HG03103 (cell line): ENCODE measurements around the gene TMEM212.
A peak's percentile ranks its signal among the peaks of the same experiment; 100 is the strongest.

Experiments used
- ATAC-seq: cut with Tn5 transposase; IDR thresholded peaks from one replicate; pipeline ENCODE4 v1.9.1; 2021; ENCODE audit warnings: low read depth; ENCODE audit not compliant: unreplicated experiment

Gene TMEM212

DNA sequence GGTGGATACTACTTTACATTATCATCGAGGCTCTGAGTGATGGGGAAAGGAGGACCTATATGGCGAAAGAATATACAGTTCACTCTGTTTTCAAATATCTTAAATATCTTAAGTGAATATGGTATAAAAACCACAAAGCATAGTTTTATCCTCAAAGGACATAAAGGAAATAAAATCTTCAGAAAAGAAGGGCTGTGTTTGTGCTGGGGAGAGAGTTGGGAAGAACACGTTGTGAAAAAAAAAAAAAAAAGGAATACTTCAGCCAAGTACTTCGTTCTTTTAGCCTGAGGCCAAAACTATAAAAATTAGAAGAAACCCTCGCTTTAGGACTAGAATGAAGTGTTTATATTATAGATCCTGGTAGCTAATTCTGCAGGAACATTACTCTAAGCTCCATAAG is 10.2 kb upstream of the TMEM212 start:
- ATAC-seq = no peak

DNA sequence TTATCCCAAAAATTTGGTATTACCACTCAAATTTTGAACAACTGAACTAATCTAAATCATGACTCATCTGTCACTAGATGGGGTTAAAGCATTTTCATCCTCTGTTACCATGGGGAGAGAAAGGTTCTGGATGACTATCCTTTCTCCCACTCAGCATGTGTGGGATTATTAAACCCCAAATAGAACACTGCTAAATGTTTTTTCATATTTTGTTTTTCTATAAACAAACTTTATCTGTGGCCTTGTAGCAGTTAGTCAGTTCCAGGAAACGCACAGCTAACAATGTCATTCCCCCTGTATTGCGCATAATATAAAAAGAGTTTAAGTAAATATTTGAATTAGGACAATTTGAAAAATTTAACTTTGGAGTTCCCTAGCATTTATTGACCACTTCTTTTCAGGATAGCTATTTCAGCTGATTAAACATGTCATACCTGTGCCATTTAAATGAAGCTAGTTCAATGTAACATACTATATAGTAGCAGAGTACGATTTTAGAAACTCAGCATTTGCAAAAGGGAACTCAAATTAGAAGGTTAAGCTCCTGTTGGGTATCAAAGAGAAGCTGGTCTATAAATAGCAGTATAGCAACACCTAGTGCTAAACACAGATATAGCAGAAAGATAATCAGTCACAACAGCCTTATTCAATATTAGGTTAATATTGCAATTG is 9.2 kb upstream of the TMEM212 start:
- peak; percentile 67 for ATAC-seq

DNA sequence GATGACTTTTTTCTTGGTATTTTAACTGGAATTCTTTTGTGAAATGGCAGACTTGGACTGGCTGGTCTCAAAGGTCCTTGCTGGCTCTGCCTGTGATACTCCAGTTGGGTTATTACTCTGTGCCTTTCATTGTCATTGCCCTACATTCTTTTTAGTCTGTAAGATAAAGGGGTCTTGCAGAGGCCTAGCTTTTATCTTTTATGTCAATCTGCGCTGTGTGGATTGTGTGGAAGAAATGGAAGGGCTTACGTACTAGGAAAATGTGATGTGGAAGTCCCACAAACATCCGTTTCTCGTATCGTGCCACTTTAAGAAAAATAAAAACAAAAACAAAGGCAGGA is 8.7 kb upstream of the TMEM212 start:
- no peak for ATAC-seq

DNA sequence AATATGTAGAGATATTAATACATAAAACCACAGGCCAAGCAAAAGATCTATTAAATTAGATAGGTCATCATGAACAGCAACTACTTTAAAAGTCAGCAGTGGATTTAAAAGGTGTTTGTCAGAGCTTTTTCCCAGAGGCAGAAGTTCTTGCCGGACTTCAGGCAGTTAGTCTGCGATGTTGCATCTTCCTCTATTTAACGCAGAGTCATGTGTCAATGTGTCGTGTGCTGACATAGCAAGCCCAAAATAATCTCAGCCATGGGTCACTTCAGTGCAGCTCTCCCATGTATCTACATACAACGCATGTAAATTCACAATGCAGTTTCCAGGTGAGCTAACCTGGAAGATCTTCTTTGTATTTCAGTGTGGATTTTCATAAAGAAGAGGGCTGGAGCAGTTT is 8.0 kb upstream of the TMEM212 start:
- no peak for ATAC-seq

GRCh38 chr3:171835613-171836012 is 7.5 kb upstream of the TMEM212 start:
- no peak for ATAC-seq

- ATAC-seq = no peak
Measured at GRCh38 chr3:171836855-171837254, 6.3 kb upstream of the TMEM212 start.

GRCh38 chr3:171837698-171838097 is 5.5 kb upstream of the TMEM212 start:
- ATAC-seq = no peak

DNA sequence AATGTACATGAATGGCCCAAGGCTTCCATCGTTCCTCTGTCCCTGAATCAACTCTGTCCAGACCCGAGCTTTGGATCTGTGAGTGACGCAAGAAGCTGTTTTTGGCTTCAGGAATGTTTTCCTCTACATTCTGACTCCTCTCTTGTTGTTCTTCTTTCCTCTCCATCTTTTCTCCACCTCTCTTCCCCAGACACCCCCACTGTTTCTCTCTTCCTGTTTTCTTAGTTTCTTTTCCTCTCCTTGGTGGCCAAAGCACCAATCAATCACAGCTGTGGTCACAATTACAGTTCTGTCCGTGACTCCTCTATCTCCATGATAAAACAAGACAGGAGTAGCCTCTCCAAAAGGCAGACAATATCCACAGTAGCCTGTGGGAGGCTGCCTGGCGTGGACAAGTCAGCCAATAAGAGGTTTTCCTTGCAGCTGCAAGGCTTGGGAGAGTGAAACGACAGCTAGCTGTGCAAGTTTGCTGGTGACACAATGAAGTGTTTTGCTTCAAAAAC is 4.9 kb upstream of the TMEM212 start:
- ATAC-seq = no peak

DNA sequence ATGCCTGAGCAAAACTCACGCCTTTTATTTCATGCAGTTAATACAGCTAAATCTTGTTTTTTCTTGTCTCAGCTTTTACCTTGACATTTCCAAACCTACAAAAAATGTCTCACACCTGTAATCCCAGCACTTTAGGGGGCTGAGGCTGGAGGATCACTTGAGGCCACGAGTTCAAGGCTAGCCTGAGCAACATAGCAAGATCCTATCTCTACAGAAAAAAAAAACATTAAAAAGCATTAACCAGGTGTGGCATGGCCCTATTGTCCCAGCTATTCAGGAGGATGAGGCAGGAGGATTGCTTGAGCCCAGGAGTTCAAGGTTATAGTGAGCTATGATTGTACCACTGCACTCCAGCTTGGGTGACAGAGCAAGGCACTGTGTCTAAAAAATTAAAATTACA is 3.9 kb upstream of the TMEM212 start:
- no peak for ATAC-seq

DNA sequence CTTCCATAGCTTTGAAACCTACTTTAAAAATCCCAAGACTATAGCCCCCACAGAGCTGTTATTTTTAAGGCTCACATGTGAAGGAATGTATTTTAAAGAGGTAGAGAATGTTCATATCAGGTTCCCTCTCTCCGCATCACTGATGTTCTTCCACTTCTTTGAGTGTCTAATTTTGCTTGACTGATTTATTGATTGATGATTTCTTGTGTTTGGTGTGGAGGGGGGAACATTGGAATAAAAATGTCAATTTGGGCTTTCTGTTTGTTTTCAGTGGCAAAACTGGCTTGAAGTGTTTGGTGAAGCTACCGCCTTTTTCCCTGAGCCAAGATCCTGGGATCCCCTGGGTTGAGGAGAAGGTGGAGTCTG is 2.7 kb upstream of the TMEM212 start:
- ATAC-seq = no peak

DNA sequence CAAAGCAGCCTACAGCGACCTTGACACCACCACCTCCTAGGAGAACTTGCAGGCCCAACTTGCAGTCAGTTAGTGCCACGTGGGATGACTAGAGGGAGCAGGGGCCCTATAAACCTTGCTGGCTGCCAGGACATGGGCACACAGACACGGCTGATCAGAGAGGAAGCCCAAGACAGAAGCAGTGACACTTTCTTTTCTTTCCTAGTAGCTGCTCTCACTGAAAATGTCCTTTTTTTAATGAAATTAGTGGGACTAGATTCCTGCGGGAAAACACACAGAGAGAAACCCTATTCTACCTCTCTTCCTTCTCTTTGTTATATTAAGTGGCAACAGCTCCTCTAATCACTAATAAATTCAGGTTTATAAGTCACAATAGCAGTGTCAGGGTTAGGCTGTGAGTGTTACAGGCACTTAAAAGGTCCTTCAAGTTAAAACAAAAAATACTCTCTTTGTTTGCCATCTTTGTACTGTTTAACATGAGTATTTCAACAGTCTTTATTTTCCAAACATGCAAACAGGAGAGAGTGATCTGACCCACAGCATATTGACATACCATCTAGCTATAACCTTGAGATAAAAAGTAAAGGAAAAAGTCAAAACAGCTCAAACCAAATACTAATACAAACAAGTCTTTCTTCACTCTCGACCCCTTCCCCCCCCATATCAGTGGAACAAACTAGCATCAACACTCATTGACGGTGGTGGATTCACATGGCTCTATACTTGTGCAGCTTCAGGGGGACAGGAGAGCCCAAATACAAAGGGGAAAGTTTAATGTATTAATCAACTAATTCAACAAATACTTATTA is 2.1 kb upstream of the TMEM212 start:
- no peak for ATAC-seq

DNA sequence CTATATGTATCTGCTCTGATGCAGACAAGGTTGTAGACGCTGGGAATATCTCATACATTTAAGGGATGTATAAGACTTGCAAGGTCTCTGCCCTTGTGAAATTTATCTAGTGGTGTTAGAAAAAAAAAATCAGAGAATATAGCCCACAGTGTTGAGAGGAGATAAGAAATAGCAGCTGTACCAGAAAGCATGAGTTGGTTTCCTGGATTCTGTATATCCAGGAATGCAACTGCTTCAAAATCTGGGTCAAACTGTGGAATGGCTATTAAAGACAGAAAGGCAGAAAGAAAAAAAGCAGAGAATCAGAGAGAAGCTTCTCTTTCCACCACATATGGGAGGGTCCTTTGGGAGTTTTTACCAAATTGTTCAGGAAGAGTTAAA is 1.5 kb upstream of the TMEM212 start:
- ATAC-seq = no peak

DNA sequence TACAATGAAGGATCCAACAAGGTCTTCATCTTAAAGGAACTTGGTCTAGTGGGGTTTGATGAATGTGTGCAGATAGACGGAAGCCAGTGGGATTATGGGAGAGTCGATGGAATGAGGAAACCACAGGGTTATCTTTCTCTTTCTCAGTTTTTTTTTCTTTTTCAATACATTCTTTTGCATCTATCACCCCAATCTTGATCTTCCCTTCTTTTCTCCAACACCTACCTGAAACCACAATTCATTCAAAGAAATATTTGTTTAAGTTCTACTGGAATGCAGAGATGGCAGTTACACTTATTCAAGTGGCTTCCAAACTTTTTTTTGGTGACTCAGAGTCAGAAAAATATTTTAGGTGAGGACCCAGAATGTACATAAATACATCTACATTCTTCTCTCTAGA is 1.7 kb downstream of the TMEM212 start:
- ATAC-seq = no peak

GRCh38 chr3:171845481-171846284 is 2.5 kb downstream of the TMEM212 start:
- no peak for ATAC-seq

DNA sequence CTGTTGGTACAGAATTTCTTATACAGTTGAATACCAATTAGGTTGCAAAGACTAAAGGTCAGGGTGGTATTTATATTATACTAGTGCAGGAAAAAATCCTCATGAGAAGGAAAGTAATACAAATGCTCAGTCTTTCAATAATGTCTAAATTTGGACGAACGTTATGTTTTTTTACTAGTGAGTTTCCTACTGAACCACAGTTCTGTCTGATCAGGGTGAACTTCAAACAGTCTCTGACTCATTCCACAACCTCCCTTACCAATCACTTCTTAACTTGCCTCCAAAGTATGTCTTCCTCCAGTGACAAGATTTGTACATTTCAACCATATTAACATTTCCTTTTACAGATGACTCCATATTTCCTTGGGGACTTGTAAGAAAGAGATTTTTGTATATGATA is 3.4 kb downstream of the TMEM212 start:
- peak; percentile 93 for ATAC-seq

DNA sequence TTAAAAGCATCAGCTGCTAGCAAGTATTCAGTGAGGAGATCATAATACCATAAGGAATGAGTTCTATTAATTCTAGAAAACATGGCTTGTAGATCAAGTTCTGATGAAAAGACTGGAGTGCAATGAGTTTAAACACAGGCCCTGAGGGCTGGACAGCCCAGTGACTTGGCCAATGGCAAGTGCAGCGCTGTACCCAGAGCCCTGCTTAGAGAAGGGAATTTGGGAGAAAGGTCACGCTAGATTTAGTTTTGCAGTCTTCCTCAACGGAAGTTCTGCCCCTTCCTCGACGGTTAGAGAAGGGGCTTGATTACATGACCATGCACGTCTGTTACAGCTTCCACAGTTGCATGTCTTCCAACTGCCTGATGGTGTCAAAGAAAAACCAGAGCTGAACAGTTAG is 4.0 kb downstream of the TMEM212 start:
- ATAC-seq = no peak

GRCh38 chr3:171847595-171848259 is 4.6 kb downstream of the TMEM212 start:
- no peak for ATAC-seq

DNA sequence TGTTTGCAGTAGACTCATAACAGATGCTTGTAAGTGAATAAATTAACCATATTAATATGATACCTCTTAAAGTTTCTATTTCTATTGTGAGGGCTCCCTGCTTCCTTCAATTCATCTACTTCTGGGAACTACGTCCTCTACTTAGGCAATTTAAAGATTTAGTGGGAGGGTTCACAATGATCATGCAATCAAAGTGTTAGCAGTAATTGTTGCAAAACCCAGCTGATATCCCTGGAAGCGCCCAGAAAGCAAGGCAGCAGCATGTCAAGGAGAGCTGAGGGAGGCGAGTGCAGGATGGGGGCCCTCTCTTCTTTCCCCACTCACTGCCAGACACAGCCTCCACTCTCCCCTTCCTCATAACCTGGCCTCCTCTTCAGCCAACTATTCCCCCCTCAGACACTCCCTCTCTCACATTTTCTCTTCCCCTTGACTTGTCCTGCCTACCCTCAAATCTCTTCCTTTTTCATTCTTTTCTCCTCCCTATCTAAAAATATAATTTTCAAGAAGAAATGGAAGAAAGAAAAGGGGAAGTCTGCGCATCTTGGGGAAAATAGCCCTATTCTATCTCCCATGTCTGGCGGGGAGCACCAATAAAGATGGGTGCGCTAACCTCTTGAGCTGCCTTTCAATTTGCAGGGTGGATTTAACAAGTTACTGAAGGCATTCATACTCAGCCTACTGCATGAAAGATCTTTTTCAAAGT is 6.6 kb downstream of the TMEM212 start:
- ATAC-seq = no peak

DNA sequence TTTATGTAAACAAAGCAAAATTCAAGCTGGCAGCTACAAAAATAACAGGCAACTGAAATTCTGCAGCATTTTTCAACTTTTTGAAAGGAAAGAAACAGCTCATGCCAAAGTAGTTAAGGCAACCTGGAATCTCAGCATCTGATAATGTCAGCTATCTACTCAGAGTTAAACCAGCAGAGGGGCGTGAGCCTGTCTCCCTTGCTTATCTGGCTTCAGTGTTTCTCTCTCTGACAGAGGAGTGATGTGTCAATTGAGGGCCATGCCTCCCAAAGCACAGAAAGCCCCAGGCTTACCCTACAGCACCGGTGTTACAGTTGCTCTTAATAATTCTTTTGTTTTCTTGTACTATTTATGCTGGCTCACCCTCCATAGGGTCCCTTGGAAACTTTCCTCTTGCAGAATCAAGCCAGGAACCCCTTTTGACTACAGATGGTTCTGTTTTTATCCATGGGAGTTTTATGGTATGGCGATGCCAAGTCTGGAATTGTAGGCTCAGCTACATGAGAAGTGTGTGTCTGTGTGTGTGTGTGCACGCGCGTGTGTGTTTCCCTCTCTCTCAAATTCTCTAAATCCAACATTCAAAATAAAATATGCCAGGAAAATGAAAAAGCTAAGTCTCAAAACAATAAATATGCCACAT is 7.3 kb downstream of the TMEM212 start:
- ATAC-seq = no peak
